HCT116 (cell line): ENCODE data around the gene CAPN13. TPM values are rescaled to one million over a fixed set of nuclear protein-coding genes. Genes with fewer than 3 reads are reported as not detected.

Experiments
- ATAC-seq: fragments of 200-7000 bp; cut with Tn5 transposase; 2 replicates; pipeline ENCODE4 v1.9.1; 2020; ENCODE audit warnings: mild to moderate bottlenecking, moderate library complexity
- BruUV-seq: library from RNA; stranded (reverse); fragments of 400-500 nt; replicated peaks from 2 replicates; lab custom pipeline; 2021; lab: Mats Ljungman, UMichigan
- CTCF ChIA-PET: fragments of 300-600 bp; sonication (Branson Sonifier 250); formaldehyde crosslinking; loops from one replicate; lab custom pipeline; 2021; ENCODE audit warnings: antibody characterized with exemption; lab: Charles Lee
- POLR2A ChIA-PET: fragments of 300-600, 350-600 bp; sonication (Branson Sonifier 250); formaldehyde crosslinking; loops from one replicate; lab custom pipeline; 2021; ENCODE audit warnings: antibody characterized with exemption; lab: Charles Lee
- RAD21 ChIA-PET, 2 experiments: fragments of 300-600 bp; sonication (Branson Sonifier 250); formaldehyde crosslinking; loops; one replicate each; lab custom pipeline; 2023; ENCODE audit warnings: low total read pairs in 2 of 2; ENCODE audit not compliant: uncharacterized antibody in 2 of 2, unreplicated experiment in 2 of 2, low non-redundant PET in 1 of 2; lab: Charles Lee
- DNase-seq: peaks from one replicate; pipeline ENCODE4 v3.0.0-alpha.2; 2010; ENCODE audit warnings: low read depth, low spot score
- H2AFZ ChIP-seq: fragments of 200-600 bp; shearing (Covaris generic), sonication (generic); 2 replicates; pipeline ENCODE4 v1.6.1; 2017; ENCODE audit warnings: low read depth, mixed run types, mixed read lengths, antibody characterized with exemption, low read length; ENCODE audit not compliant: poor library complexity, severe bottlenecking
- H3K27ac ChIP-seq: 2 replicates; pipeline ENCODE4 v1.5.1; 2012; ENCODE audit warnings: low read depth, low read length
- H3K27me3 ChIP-seq: fragments of 200-600 bp; sonication (generic); 2 replicates; pipeline ENCODE4 v1.6.1; 2016; ENCODE audit warnings: mixed run types, low read length, mixed read lengths; ENCODE audit not compliant: insufficient read depth
- H3K36me3 ChIP-seq, 2 experiments: fragments of 200-500 bp in 1 of 2; fragments of 200-600 bp in 1 of 2; sonication (Bioruptor generic) in 1 of 2; sonication (generic) in 1 of 2; 2 replicates each; pipeline versions ENCODE4 v1.5.1 to v1.6.1; 2014 to 2016; ENCODE audit warnings: low read length in 2 of 2, inconsistent platforms in 1 of 2, mixed read lengths in 1 of 2, mixed run types in 1 of 2; ENCODE audit not compliant: insufficient read depth in 2 of 2, control insufficient read depth in 1 of 2
- H3K4me1 ChIP-seq, 2 experiments: fragments of 200-600 bp in 1 of 2; sonication (generic) in 1 of 2; 2 replicates each; pipeline versions ENCODE4 v1.5.1 to v1.6.1; 2012 to 2017; ENCODE audit warnings: low read length in 2 of 2, inconsistent platforms in 1 of 2, mild to moderate bottlenecking in 1 of 2, mixed read lengths in 1 of 2, mixed run types in 1 of 2, moderate library complexity in 1 of 2; ENCODE audit not compliant: insufficient read depth in 2 of 2, control insufficient read depth in 1 of 2
- H3K4me2 ChIP-seq: fragments of 200-600 bp; sonication (generic); 2 replicates; pipeline ENCODE4 v1.6.1; 2017; ENCODE audit warnings: mixed run types, low read length, mixed read lengths
- H3K4me3 ChIP-seq, 2 experiments: fragments of 200-600 bp in 1 of 2; sonication (generic) in 1 of 2; replicated peaks in 1 of 2; 2 replicates each; pipeline ENCODE4 v1.5.1; 2011 to 2016; ENCODE audit warnings: low read length in 2 of 2, control low read depth in 1 of 2, low read depth in 1 of 2, mild to moderate bottlenecking in 1 of 2, mixed read lengths in 1 of 2, mixed run types in 1 of 2
- H3K79me2 ChIP-seq: fragments of 200-600 bp; sonication (generic); 2 replicates; pipeline ENCODE4 v1.6.1; 2017; ENCODE audit warnings: mild to moderate bottlenecking, mixed run types, low read length, moderate library complexity, mixed read lengths; ENCODE audit not compliant: insufficient read depth
- H3K9ac ChIP-seq: fragments of 200-600 bp; sonication (generic); 2 replicates; pipeline ENCODE4 v1.6.1; 2016; ENCODE audit warnings: low read length, mixed read lengths
- H3K9me2 ChIP-seq: fragments of 200-600 bp; sonication (generic), shearing (Covaris generic); 2 replicates; pipeline ENCODE4 v1.6.1; 2017; ENCODE audit warnings: mixed run types, mild to moderate bottlenecking, moderate library complexity; ENCODE audit not compliant: insufficient read depth
- H3K9me3 ChIP-seq, 2 experiments: fragments of 200-500 bp in 1 of 2; fragments of 200-600 bp in 1 of 2; sonication (Bioruptor generic) in 1 of 2; sonication (generic) in 1 of 2; 2 replicates each; pipeline ENCODE4 v1.6.1; 2014 to 2017; ENCODE audit warnings: low read length in 2 of 2, mixed read lengths in 2 of 2, inconsistent platforms in 1 of 2, low read depth in 1 of 2, mild to moderate bottlenecking in 1 of 2, mixed run types in 1 of 2, moderate library complexity in 1 of 2; ENCODE audit not compliant: control insufficient read depth in 1 of 2, insufficient read depth in 1 of 2
- H4K20me1 ChIP-seq: fragments of 200-600 bp; sonication (generic), shearing (Covaris generic); 2 replicates; pipeline ENCODE4 v1.6.1; 2017; ENCODE audit warnings: mixed run types, mild to moderate bottlenecking, moderate library complexity; ENCODE audit not compliant: insufficient read depth
- ELF1 ChIP-seq: IDR thresholded peaks from 2 replicates; pipeline ENCODE4 v1.6.1; 2012; ENCODE audit warnings: low read depth, borderline replicate concordance
- EZH2phosphoT487 ChIP-seq: fragments of 200-600 bp; IDR thresholded peaks from 2 replicates; pipeline ENCODE4 v1.6.1; 2018; ENCODE audit warnings: antibody characterized with exemption, borderline replicate concordance
- JUND ChIP-seq: IDR thresholded peaks from 2 replicates; pipeline ENCODE4 v1.6.1; 2012
- POLR2AphosphoS5 ChIP-seq: IDR thresholded peaks from 2 replicates; pipeline ENCODE4 v1.6.1; 2011; ENCODE audit warnings: mild to moderate bottlenecking, low read depth, low read length, moderate library complexity
- SRF ChIP-seq: IDR thresholded peaks from 2 replicates; pipeline ENCODE4 v1.6.1; 2012; ENCODE audit warnings: low read depth
- TCF7L2 ChIP-seq: IDR thresholded peaks from 2 replicates; pipeline ENCODE4 v1.7.0; 2011; ENCODE audit warnings: borderline replicate concordance, inconsistent platforms; ENCODE audit not compliant: insufficient read depth, insufficient read length; ENCODE audit errors: extremely low read depth
- YY1 ChIP-seq: IDR thresholded peaks from 2 replicates; pipeline ENCODE4 v1.6.1; 2011; ENCODE audit warnings: low read length, low read depth, moderate library complexity, mild to moderate bottlenecking; ENCODE audit not compliant: insufficient replicate concordance; ENCODE audit errors: extremely low read depth
- ZNF274 ChIP-seq: fragments of 200-500 bp; sonication (Bioruptor generic); IDR thresholded peaks from 2 replicates; pipeline ENCODE4 v1.6.1; 2014; ENCODE audit warnings: mild to moderate bottlenecking, low read depth, low read length, inconsistent platforms
- intact Hi-C: fragments of 100-400 bp; cut with micrococcal nuclease; formaldehyde crosslinking; loops from 2 replicates; pipeline ENCODE4 v1.10.0; 2022
- total RNA-seq: library from RNA; stranded (reverse); gene quantifications from one replicate; pipeline ENCODE4 v1.2.1, GENCODE V29; 2021; ENCODE audit not compliant: unreplicated experiment
- TF ChIP-seq, protein P1 (sequence below): IDR thresholded peaks from 2 replicates; pipeline ENCODE4 v1.6.1; 2011; ENCODE audit warnings: mild to moderate bottlenecking, low read length, moderate library complexity; ENCODE audit not compliant: insufficient replicate concordance; ENCODE audit errors: extremely low read depth

The CAPN13 gene
- total RNA-seq, 1 experiment from 2014 or later: 0.25 TPM

DNA sequence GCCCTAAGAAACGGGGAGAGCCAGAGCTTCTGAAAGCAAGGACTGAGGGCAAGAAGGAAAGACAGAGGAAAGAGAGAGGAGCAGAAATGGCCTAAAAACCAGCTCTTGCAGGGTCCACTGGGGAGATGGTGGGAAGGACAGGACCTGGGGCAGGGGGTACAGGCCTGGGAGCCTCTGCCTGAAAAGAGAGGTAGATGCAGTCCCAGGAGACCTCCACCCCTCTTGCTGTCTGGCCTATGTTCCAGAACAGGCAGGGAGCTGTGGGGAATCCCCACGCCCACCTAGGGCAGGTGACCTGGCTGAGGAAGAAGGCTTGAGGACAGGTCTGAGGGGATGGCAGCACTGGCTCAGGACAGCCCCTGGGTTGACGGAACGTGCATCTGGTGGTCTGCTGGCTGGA, 4.6 kb downstream of the CAPN13 start:
- DNase-seq (no peak), ATAC-seq (no peak)
- CTCF ChIA-PET: no interaction called here
- Histone ChIP-seq H3K27ac (no peak overlapping the region), H4K20me1 (no peaks in the 10 kb centered on the region), H3K4me2 (no peak overlapping the region), H3K9me3 (no peaks in the 10 kb centered on the region), H3K36me3 (no peaks in the 10 kb centered on the region), H3K4me3 (no peak overlapping the region), H3K9ac (no peak overlapping the region), H3K27me3 (peaks cover 16% of the 10 kb centered on the region), H3K4me1 (peaks cover 0 to 6% of the 10 kb centered on the region in 2 experiments; a peak in 2 of 4 replicates), H2AFZ (no peak overlapping the region), H3K79me2 (no peaks in the 10 kb centered on the region), H3K9me2 (no peaks in the 10 kb centered on the region)
- intact Hi-C loops: no loop called here
- POLR2A ChIA-PET: no interaction called here
- TF ChIP-seq EZH2phosphoT487 (no peak), YY1 (no peak), ZNF274 (no peak), ELF1 (no peak), POLR2AphosphoS5 (no peak), JUND (no peak), TCF7L2 (no peak), SRF (no peak)
- TF ChIP-seq, protein P1, sequence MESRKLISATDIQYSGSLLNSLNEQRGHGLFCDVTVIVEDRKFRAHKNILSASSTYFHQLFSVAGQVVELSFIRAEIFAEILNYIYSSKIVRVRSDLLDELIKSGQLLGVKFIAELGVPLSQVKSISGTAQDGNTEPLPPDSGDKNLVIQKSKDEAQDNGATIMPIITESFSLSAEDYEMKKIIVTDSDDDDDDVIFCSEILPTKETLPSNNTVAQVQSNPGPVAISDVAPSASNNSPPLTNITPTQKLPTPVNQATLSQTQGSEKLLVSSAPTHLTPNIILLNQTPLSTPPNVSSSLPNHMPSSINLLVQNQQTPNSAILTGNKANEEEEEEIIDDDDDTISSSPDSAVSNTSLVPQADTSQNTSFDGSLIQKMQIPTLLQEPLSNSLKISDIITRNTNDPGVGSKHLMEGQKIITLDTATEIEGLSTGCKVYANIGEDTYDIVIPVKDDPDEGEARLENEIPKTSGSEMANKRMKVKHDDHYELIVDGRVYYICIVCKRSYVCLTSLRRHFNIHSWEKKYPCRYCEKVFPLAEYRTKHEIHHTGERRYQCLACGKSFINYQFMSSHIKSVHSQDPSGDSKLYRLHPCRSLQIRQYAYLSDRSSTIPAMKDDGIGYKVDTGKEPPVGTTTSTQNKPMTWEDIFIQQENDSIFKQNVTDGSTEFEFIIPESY: no peak
- BruUV-seq: no TSS peak
- RAD21 ChIA-PET: no interaction called here
